Adrenal gland (tissue), 12 donors: ENCODE data around the gene BCL2L11. TPM values are rescaled to one million over a fixed set of nuclear protein-coding genes. Genes with fewer than 3 reads are reported as not detected.

Experiments
- DNase-seq, 7 donors: peaks; one replicate each; pipeline ENCODE4 v3.0.0-alpha.2; 2019 to 2020
- H3K27ac ChIP-seq, 5 donors: fragments of 200-600 bp; sonication (generic) in 4 of 5; 1 replicate in 3 of 5; 2 replicates in 2 of 5; pipeline versions ENCODE4 v1.5.1 to v1.8.0; 2016 to 2020; ENCODE audit warnings: mild to moderate bottlenecking in 1 of 5
- H3K27me3 ChIP-seq: fragments of 200-600 bp; 2 replicates; pipeline ENCODE4 v1.8.0; 2021
- H3K36me3 ChIP-seq, 2 donors: fragments of 200-600 bp; replicated peaks in 1 of 2; 1 replicate in 1 of 2; 2 replicates in 1 of 2; pipeline versions ENCODE4 v1.5.1 to v1.8.0; 2018 to 2022
- H3K4me1 ChIP-seq, 2 donors: fragments of 200-600 bp; replicated peaks in 1 of 2; 1 replicate in 1 of 2; 2 replicates in 1 of 2; pipeline versions ENCODE4 v1.5.1 to v1.8.0; 2018 to 2021
- H3K4me3 ChIP-seq, 4 donors: fragments of 200-600 bp; sonication (generic) in 3 of 4; one replicate each; pipeline ENCODE4 v1.5.1; 2016 to 2018
- H3K9me3 ChIP-seq, 3 donors: fragments of 200-600 bp; sonication (generic) in 1 of 3; replicated peaks in 1 of 3; 1 replicate in 2 of 3; 2 replicates in 1 of 3; pipeline versions ENCODE4 v1.5.1 to v1.8.0; 2016 to 2021
- CTCF ChIP-seq, 6 experiments: fragments of 450-650 bp in 4 of 6; fragments of 200-600 bp in 2 of 6; sonication (generic) in 1 of 6; IDR thresholded peaks; 1 replicate in 5 of 6; 2 replicates in 1 of 6; pipeline versions ENCODE4 v1.5.1 to v1.8.0; 2016 to 2021; ENCODE audit warnings: antibody characterized with exemption in 6 of 6, mild to moderate bottlenecking in 2 of 6, moderate library complexity in 1 of 6
- POLR2A ChIP-seq, 2 donors: fragments of 450-650 bp; IDR thresholded peaks; one replicate each; pipeline ENCODE4 v1.6.1; 2017; ENCODE audit warnings: antibody characterized with exemption in 2 of 2, mild to moderate bottlenecking in 2 of 2, moderate library complexity in 1 of 2
- WGBS, 4 donors: extraction: QIAGEN DNeasy Blood & Tissue Kit in 2 of 4; methylation state at CpG; one replicate each; pipeline versions ENCODE4 v1.1.5 to v1.1.7; 2013 to 2017; 5-methylcytosine and 5-hydroxymethylcytosine counted together
- intact Hi-C, 2 donors: fragments of 100-400 bp; cut with DNase I; formaldehyde crosslinking; loops; one replicate each; pipeline versions ENCODE4 v1.14.1 to v1.15.0; 2022 to 2023
- polyA plus RNA-seq, 3 donors: library from polyadenylated mRNA; stranded (reverse); fragments of 200-250 nt in 2 of 3; fragments of 350-450 nt in 1 of 3; fragmentation: Illumina TruSeq in 1 of 3; extraction: RNeasy Lipid Tissue Mini Kit (QIAGEN cat#74804) in 1 of 3; gene quantifications; one replicate each; pipeline ENCODE4 v1.2.3, GENCODE V29; 2013 to 2014
- total RNA-seq, 9 donors: library from RNA; depleted of rRNA in 4 of 9; stranded (reverse); fragments of >200 nt in 4 of 9; fragments of 120-200 nt in 1 of 9; fragmentation: NEBNext Ultra II Directional in 1 of 9; extraction: Animal tissue kit (Norgen Biotek cat#: 25700) in 1 of 9; gene quantifications; one replicate each; pipeline versions ENCODE4 v1.1.0 to v1.2.4, GENCODE V29; 2013 to 2023
- donor health status: healthy with polysubstance abuse.
- donor health status: Bipolar disorder and iron deficiency.
- donor health status: DM: yes; HTN: yes; CAD: no.
- donor health status: DM: no; HTN: no; CAD: no.
- donor health status: DM: no; HTN: no; CAD: no.
- donor health status: DM: yes; HTN: yes; CAD: no.

BCL2L11 gene
- total and polyA plus RNA-seq, 12 donors, result 2.5 to 165 (median 15.7) TPM

- Histone ChIP-seq H3K27ac (no peak overlapping the region), H3K4me3 (no peak overlapping the region), H3K4me1 (no peaks in the 10 kb centered on the region), H3K9me3 (no peaks in the 10 kb centered on the region), H3K36me3 (no peaks in the 10 kb centered on the region), H3K27me3 (no peaks in the 10 kb centered on the region)
- 86 to 93% (median 90%) methylated on average over 5 of the region's 5 CpGs for WGBS, 4 donors
- no peak for DNase-seq
- intact Hi-C loops, result no loop called here
- TF ChIP-seq POLR2A (IDR thresholded peaks at IDR 0.05), result no peak
- no peak for TF ChIP-seq CTCF (IDR thresholded peaks at IDR 0.05)
Observed at GRCh38 chr2:111100087-111100764, 20.5 kb upstream of the BCL2L11 start.

- no peak overlapping the region for H3K27ac ChIP-seq
- TF ChIP-seq CTCF (IDR thresholded peaks at IDR 0.05) (no peak), POLR2A (IDR thresholded peaks at IDR 0.05) (no peak)
- no peak overlapping the region for H3K4me3 ChIP-seq
- no peak for DNase-seq
- H3K9me3 ChIP-seq, result no peaks in the 10 kb centered on the region
- H3K27me3 ChIP-seq, result no peaks in the 10 kb centered on the region
- H3K36me3 ChIP-seq, result no peaks in the 10 kb centered on the region
- no peaks in the 10 kb centered on the region for H3K4me1 ChIP-seq
- 76 to 79% (median 77%) methylated on average over 4 to 5 of the region's 5 CpGs for WGBS, 4 donors
- intact Hi-C loops, result no loop called here
Observed at GRCh38 chr2:111100765-111101162, 19.9 kb upstream of the BCL2L11 start.

GRCh38 chr2:111101592-111101991 is 19.1 kb upstream of the BCL2L11 start:
- Histone ChIP-seq H3K27me3 (no peaks in the 10 kb centered on the region), H3K36me3 (no peaks in the 10 kb centered on the region), H3K27ac (no peak overlapping the region), H3K4me1 (no peaks in the 10 kb centered on the region), H3K4me3 (no peak overlapping the region), H3K9me3 (no peaks in the 10 kb centered on the region)
- 73 to 84% (median 81%) methylated on average over 2 of the region's 2 CpGs for WGBS, 4 donors
- no peak for TF ChIP-seq CTCF (IDR thresholded peaks at IDR 0.05)
- intact Hi-C loops, result no loop called here
- no peak for DNase-seq

- H3K9me3 ChIP-seq, result no peaks in the 10 kb centered on the region
- no peak for TF ChIP-seq POLR2A (IDR thresholded peaks at IDR 0.05)
- TF ChIP-seq CTCF (IDR thresholded peaks at IDR 0.05), result no peak
- H3K27me3 ChIP-seq, result no peaks in the 10 kb centered on the region
- 91 to 96% (median 92%) methylated on average over 2 of the region's 2 CpGs for WGBS, 4 donors
- intact Hi-C loops, result no loop called here
- H3K27ac ChIP-seq, result no peak overlapping the region
- no peaks in the 10 kb centered on the region for H3K4me1 ChIP-seq
- no peaks in the 10 kb centered on the region for H3K36me3 ChIP-seq
- no peak for DNase-seq
- no peak overlapping the region for H3K4me3 ChIP-seq
Observed at GRCh38 chr2:111102216-111102615, 18.5 kb upstream of the BCL2L11 start.
